IPS DF 6.9 (cell line): ENCODE measurements around the gene IMPG2.

Experiments
- DNase-seq: peaks from one replicate; pipeline ENCODE4 v3.0.0-alpha.2; 2013; ENCODE audit warnings: low read depth, low spot score
- H3K27ac ChIP-seq: one replicate; pipeline ENCODE4 v1.5.1; 2013; ENCODE audit warnings: low read length, control low read depth
- H3K27me3 ChIP-seq: 2 replicates; pipeline ENCODE4 v1.6.1; 2013; ENCODE audit warnings: mild to moderate bottlenecking, low read length; ENCODE audit not compliant: control insufficient read depth, insufficient read depth
- H3K36me3 ChIP-seq: 2 replicates; pipeline ENCODE4 v1.6.1; 2013; ENCODE audit warnings: low read length; ENCODE audit not compliant: control insufficient read depth, insufficient read depth
- H3K4me1 ChIP-seq: 2 replicates; pipeline ENCODE4 v1.6.1; 2013; ENCODE audit warnings: low read length; ENCODE audit not compliant: control insufficient read depth, insufficient read depth
- H3K4me3 ChIP-seq: 2 replicates; pipeline ENCODE4 v1.5.1; 2013; ENCODE audit warnings: mild to moderate bottlenecking, low read length
- H3K9me3 ChIP-seq: 2 replicates; pipeline ENCODE4 v1.6.1; 2013; ENCODE audit warnings: low read length, inconsistent platforms; ENCODE audit not compliant: control insufficient read depth, insufficient read depth
- WGBS: extraction: QIAGEN DNeasy Blood & Tissue Kit; methylation state at CpG from one replicate; pipeline ENCODE4 v1.1.7; 2013; ENCODE audit warnings: mixed read lengths, missing lambda C conversion rate; ENCODE audit not compliant: insufficient read length, insufficient coverage; 5-methylcytosine and 5-hydroxymethylcytosine counted together

IMPG2 gene

GRCh38 chr3:101259485-101260341 lies 60.7 kb downstream of the IMPG2 start:
- DNase-seq = no peak

DNA sequence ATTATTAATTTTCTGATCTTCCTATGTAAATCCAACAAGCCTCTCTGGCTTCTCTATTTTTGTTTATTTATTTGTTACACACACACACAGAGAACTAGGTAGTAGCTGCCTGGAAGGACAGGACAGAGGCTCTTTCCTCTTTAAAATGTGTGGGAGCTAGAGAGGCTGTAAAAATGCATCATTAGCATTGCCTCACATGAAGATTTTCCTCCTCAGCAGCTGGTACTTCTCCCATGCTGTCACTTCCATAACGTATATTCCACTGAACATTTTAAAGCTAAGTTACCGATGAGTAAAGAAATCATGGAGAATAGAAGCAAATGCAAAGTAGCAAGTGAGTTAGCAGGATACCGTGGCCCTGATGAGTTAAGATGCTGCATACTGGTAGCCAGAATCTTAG lies 63.9 kb downstream of the IMPG2 start:
- DNase-seq = no peak
- Histone ChIP-seq H3K9me3 (no peaks in the 10 kb centered on the region), H3K4me3 (no peak overlapping the region), H3K27ac (no peak overlapping the region), H3K27me3 (no peaks in the 10 kb centered on the region), H3K4me1 (no peaks in the 10 kb centered on the region; the same call in 1 of the 2 replicates), H3K36me3 (no peaks in the 10 kb centered on the region)
- no CpG with 5 or more reads among the region's 3 CpGs for WGBS

More at GRCh38 chr3:101259485-101260341, 60.7 kb downstream of the IMPG2 start:
- H3K4me1 ChIP-seq = no peaks in the 10 kb centered on the region
- H3K36me3 ChIP-seq = no peaks in the 10 kb centered on the region
- no CpG with 5 or more reads among the region's 4 CpGs for WGBS
- H3K27me3 ChIP-seq = no peaks in the 10 kb centered on the region
- H3K9me3 ChIP-seq = no peaks in the 10 kb centered on the region
- H3K27ac ChIP-seq = no peak overlapping the region
- H3K4me3 ChIP-seq = no peak overlapping the region

- WGBS = no CpG with 5 or more reads among the region's 2 CpGs
These were observed 64.9 kb downstream of the IMPG2 start for GRCh38 chr3:101255441-101255840.

GRCh38 chr3:101253396-101253795 lies 67.0 kb downstream of the IMPG2 start:
- Histone ChIP-seq H3K4me1 (no peaks in the 10 kb centered on the region; the same call in 1 of the 2 replicates), H3K4me3 (no peak overlapping the region), H3K36me3 (no peaks in the 10 kb centered on the region), H3K27ac (no peak overlapping the region), H3K27me3 (no peaks in the 10 kb centered on the region), H3K9me3 (no peaks in the 10 kb centered on the region)
- DNase-seq = no peak
- no CpG with 5 or more reads among the region's 3 CpGs for WGBS

More at GRCh38 chr3:101255441-101255840, 64.9 kb downstream of the IMPG2 start:
- Histone ChIP-seq H3K36me3 (no peaks in the 10 kb centered on the region), H3K27me3 (no peaks in the 10 kb centered on the region), H3K9me3 (no peaks in the 10 kb centered on the region), H3K4me3 (no peak overlapping the region), H3K4me1 (no peaks in the 10 kb centered on the region; the same call in 1 of the 2 replicates), H3K27ac (no peak overlapping the region)
- DNase-seq = no peak

DNA sequence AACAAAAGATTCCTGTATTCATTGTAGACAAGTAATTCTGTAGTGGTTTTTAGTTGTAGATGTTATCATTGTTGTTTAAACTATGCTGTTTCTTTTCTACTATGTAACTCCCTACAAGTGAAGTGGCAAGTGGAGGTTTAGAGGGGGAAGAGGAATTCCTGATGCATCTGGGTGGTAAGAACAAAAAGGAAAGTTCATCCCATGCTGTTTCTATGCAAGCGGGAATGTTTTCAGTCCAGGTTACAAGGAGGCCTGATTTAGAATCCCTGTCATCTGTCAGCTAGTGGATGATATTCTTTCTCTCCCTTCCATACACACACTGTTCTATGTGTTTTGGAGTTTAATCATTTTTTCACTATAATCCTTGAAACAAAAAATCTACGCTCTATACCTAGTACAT lies 67.4 kb downstream of the IMPG2 start:
- Histone ChIP-seq H3K27me3 (no peaks in the 10 kb centered on the region), H3K27ac (no peak overlapping the region), H3K9me3 (no peaks in the 10 kb centered on the region), H3K36me3 (no peaks in the 10 kb centered on the region), H3K4me3 (no peak overlapping the region), H3K4me1 (no peaks in the 10 kb centered on the region; the same call in 1 of the 2 replicates)
- DNase-seq = no peak
- WGBS = 100% methylated on average over 1 of the region's 2 CpGs

GRCh38 chr3:101252307-101252706 lies 68.1 kb downstream of the IMPG2 start:
- H3K4me1 ChIP-seq = no peaks in the 10 kb centered on the region; the same call in 1 of the 2 replicates
- WGBS = no CpG with 5 or more reads among the region's 1 CpG
- DNase-seq = no peak

GRCh38 chr3:101251441-101251840 lies 68.9 kb downstream of the IMPG2 start:
- no peaks in the 10 kb centered on the region; the same call in 1 of the 2 replicates for H3K4me1 ChIP-seq
- H3K4me3 ChIP-seq = no peak overlapping the region
- H3K9me3 ChIP-seq = no peaks in the 10 kb centered on the region
- H3K27me3 ChIP-seq = no peaks in the 10 kb centered on the region
- DNase-seq = no peak
- H3K27ac ChIP-seq = no peak overlapping the region
- WGBS = no CpG with 5 or more reads among the region's 2 CpGs
- H3K36me3 ChIP-seq = no peaks in the 10 kb centered on the region

More at GRCh38 chr3:101252307-101252706, 68.1 kb downstream of the IMPG2 start:
- Histone ChIP-seq H3K4me3 (no peak overlapping the region), H3K27ac (no peak overlapping the region), H3K9me3 (no peaks in the 10 kb centered on the region), H3K27me3 (no peaks in the 10 kb centered on the region), H3K36me3 (no peaks in the 10 kb centered on the region)

- no CpG with 5 or more reads among the region's 3 CpGs for WGBS
- Histone ChIP-seq H3K4me3 (no peak overlapping the region), H3K4me1 (no peaks in the 10 kb centered on the region; the same call in 1 of the 2 replicates), H3K36me3 (no peaks in the 10 kb centered on the region), H3K27me3 (no peaks in the 10 kb centered on the region), H3K27ac (no peak overlapping the region), H3K9me3 (no peaks in the 10 kb centered on the region)
- no peak for DNase-seq
These were observed 70.9 kb downstream of the IMPG2 start for GRCh38 chr3:101249522-101249921.

DNA sequence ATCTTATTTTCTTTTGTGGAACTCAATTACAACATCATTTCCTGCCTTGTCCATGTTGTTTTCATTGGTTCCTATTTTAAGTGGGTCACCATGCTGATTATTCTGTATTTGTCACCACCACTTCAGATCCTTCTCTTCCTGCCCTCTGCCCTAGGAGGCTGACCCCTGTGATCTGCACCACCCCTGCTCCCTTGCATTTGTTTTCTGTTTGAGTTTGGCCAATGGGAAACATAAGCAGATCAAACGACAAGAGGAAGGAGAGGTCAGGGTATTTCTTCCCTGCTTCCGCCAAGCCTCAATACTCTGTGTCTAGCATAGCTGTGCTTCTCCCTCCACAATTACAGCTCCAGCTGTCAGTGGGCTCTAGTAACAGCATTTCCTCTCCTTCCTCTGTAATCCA lies 71.6 kb downstream of the IMPG2 start:
- DNase-seq = no peak
- Histone ChIP-seq H3K27ac (no peak overlapping the region), H3K4me1 (no peaks in the 10 kb centered on the region; the same call in 1 of the 2 replicates), H3K9me3 (no peaks in the 10 kb centered on the region), H3K36me3 (no peaks in the 10 kb centered on the region), H3K27me3 (no peaks in the 10 kb centered on the region), H3K4me3 (no peak overlapping the region)
- WGBS = no CpG with 5 or more reads among the region's 2 CpGs

DNA sequence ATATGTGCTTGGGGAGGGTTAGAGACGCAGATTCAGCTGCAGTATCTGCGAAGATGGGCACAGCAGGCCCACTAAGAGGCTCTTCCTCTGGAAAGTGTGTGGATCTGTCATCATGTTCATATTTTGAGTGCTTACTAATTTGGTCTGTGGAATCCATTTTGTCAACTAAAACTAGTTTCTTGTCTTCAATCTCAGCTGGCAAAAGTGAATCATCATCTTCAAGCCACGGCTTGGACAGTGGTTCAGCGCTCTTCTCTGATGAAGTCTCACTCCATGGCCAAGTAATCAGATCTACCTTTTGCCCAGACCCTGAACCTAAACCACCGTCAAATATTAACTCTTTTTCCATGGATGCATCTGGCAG lies 76.2 kb downstream of the IMPG2 start:
- no CpG with 5 or more reads among the region's 5 CpGs for WGBS
- no peaks in the 10 kb centered on the region for H3K9me3 ChIP-seq
- H3K4me1 ChIP-seq = peaks cover 2% of the 10 kb centered on the region; the same call in 1 of the 2 replicates
- H3K27me3 ChIP-seq = no peaks in the 10 kb centered on the region
- H3K4me3 ChIP-seq = no peak overlapping the region
- DNase-seq = no peak
- no peak overlapping the region for H3K27ac ChIP-seq
- H3K36me3 ChIP-seq = no peaks in the 10 kb centered on the region
